Right lobe of liver (tissue), 6 donors: ENCODE measurements around the gene TTC39C. TPM values are rescaled to one million over a fixed set of nuclear protein-coding genes. Genes with fewer than 3 reads are reported as not detected.
A peak's percentile ranks its signal among the peaks of the same experiment; 100 is the strongest.

Source experiments
- ATAC-seq, 4 donors: fragments of 200-7000 bp; cut with Tn5 transposase; one replicate each; pipeline ENCODE4 v1.9.1; 2020; ENCODE audit warnings: mild to moderate bottlenecking in 4 of 4, moderate library complexity in 4 of 4
- DNase-seq, 3 donors: peaks; one replicate each; pipeline ENCODE4 v3.0.0-alpha.2; 2020
- H3K27ac ChIP-seq, 3 donors: fragments of 200-600 bp; one replicate each; pipeline ENCODE4 v1.8.0; 2022
- H3K27me3 ChIP-seq, 2 donors: fragments of 200-600 bp; one replicate each; pipeline ENCODE4 v1.8.0; 2022
- H3K36me3 ChIP-seq, 4 donors: fragments of 200-600 bp; sonication (generic) in 1 of 4; one replicate each; pipeline versions ENCODE4 v1.5.1 to v1.8.0; 2017 to 2022; ENCODE audit warnings: control low read depth in 1 of 4
- H3K4me1 ChIP-seq, 4 donors: fragments of 200-600 bp; sonication (generic) in 1 of 4; one replicate each; pipeline versions ENCODE4 v1.5.1 to v1.8.0; 2017 to 2022; ENCODE audit warnings: control low read depth in 1 of 4
- H3K4me3 ChIP-seq, 3 donors: fragments of 200-600 bp; one replicate each; pipeline ENCODE4 v1.8.0; 2022
- H3K9me3 ChIP-seq, 4 donors: fragments of 200-600 bp; sonication (generic) in 1 of 4; one replicate each; pipeline versions ENCODE4 v1.5.1 to v1.8.0; 2017 to 2022; ENCODE audit warnings: control low read depth in 1 of 4
- POLR2A ChIP-seq: fragments of 450-650 bp; IDR thresholded peaks from one replicate; pipeline ENCODE4 v1.6.1; 2017; ENCODE audit warnings: antibody characterized with exemption, mild to moderate bottlenecking
- WGBS: methylation state at CpG from one replicate; pipeline ENCODE4 v1.1.6; 2018; ENCODE audit warnings: low coverage, low lambda C conversion rate; ENCODE audit not compliant: insufficient coverage; ENCODE audit errors: missing lambda C conversion rate; 5-methylcytosine and 5-hydroxymethylcytosine counted together
- intact Hi-C, 2 donors: fragments of 100-400 bp; cut with DNase I; formaldehyde crosslinking; loops; one replicate each; pipeline versions ENCODE4 v1.11.2 to v1.14.1; 2022
- total RNA-seq, 6 experiments: library from RNA; depleted of rRNA in 2 of 6; stranded (reverse); fragments of >200 nt in 2 of 6; fragmentation: NEBNext Ultra II Directional in 3 of 6; extraction: Animal tissue kit (Norgen Biotek cat#: 25700) in 3 of 6; gene quantifications; one replicate each; pipeline versions ENCODE4 v1.1.0 to v1.2.4, GENCODE V29; 2016 to 2023
- TF ChIP-seq, protein P1 (sequence below), 4 donors: fragments of 200-600 bp in 3 of 4; fragments of 450-650 bp in 1 of 4; IDR thresholded peaks; one replicate each; pipeline versions ENCODE4 v1.5.1 to v1.8.0; 2016 to 2022; ENCODE audit warnings: antibody characterized with exemption in 4 of 4, mild to moderate bottlenecking in 2 of 4
- donor health status: DM: no; HTN: yes; CAD: no.
- donor health status: DM: no; HTN: no; CAD: no.
- donor health status: DM: no; HTN: no; CAD: no.
- donor health status: DM: no; HTN: yes; CAD: no.
- donor health status: DM: no; HTN: yes; CAD: no.

TTC39C gene
- total RNA-seq, 6 experiments from 2014 or later, result 61.9 to 167 (median 84.4) TPM

DNA sequence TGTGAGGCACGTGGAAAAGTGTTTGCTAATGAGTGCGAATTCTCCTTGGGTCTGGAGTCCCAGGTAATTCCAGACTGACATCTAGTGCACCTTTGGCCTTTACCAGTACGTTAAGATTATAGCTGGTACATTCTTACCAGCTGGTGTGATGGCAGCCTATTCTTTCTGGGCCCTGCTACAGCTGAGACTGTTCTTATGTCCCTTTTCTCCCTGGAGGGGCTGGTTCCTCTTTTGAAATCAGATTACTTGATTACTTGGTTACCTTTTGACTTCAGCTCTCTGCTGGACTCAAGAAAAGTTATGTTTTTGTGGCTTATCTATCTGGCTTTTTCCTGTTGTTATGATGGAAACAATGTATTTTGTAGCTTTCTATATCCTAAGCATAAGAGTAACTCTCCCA is 138.8 kb downstream of the TTC39C start:
- H3K27me3 ChIP-seq, result no peaks in the 10 kb centered on the region
- H3K4me1 ChIP-seq, result no peaks in the 10 kb centered on the region
- H3K4me3 ChIP-seq, result no peak overlapping the region
- no peak for TF ChIP-seq POLR2A
- TF ChIP-seq, protein P1, sequence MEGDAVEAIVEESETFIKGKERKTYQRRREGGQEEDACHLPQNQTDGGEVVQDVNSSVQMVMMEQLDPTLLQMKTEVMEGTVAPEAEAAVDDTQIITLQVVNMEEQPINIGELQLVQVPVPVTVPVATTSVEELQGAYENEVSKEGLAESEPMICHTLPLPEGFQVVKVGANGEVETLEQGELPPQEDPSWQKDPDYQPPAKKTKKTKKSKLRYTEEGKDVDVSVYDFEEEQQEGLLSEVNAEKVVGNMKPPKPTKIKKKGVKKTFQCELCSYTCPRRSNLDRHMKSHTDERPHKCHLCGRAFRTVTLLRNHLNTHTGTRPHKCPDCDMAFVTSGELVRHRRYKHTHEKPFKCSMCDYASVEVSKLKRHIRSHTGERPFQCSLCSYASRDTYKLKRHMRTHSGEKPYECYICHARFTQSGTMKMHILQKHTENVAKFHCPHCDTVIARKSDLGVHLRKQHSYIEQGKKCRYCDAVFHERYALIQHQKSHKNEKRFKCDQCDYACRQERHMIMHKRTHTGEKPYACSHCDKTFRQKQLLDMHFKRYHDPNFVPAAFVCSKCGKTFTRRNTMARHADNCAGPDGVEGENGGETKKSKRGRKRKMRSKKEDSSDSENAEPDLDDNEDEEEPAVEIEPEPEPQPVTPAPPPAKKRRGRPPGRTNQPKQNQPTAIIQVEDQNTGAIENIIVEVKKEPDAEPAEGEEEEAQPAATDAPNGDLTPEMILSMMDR (IDR thresholded peaks at IDR 0.05), result no peak
- no CpG with 5 or more reads among the region's 3 CpGs for WGBS
- intact Hi-C loops, result no loop called here
- H3K9me3 ChIP-seq, result no peaks in the 10 kb centered on the region
- ATAC-seq (no peak), DNase-seq (no peak)
- peaks cover 0 to 21% (median 0%) of the 10 kb centered on the region in 4 donors for H3K36me3 ChIP-seq
- H3K27ac ChIP-seq, result no peak overlapping the region

DNA sequence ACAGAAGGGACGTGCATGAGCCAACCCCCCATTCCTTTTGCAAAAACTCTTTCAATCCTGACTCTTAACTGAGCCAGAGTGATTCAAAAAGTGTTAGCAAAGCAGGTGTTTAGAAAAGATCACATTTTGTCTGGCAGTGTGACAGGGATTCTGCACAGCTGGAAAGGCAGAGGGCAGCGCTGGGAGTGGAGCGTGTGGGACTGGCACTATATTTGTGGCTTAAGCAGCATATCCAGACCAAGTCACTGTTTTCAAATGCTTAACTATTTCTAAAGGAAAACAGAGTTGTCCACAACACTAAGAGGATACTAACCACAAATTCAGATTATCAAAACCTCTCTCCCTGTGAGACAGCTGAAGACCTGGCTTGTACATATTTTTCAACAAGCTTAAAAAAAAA is 143.3 kb downstream of the TTC39C start:
- DNase-seq (no peak), ATAC-seq (no peak)
- no peak overlapping the region for H3K27ac ChIP-seq
- H3K27me3 ChIP-seq, result no peaks in the 10 kb centered on the region
- H3K9me3 ChIP-seq, result no peaks in the 10 kb centered on the region
- no peak overlapping the region for H3K4me3 ChIP-seq
- 88% methylated on average over 3 of the region's 3 CpGs for WGBS
- no peaks in the 10 kb centered on the region for H3K4me1 ChIP-seq
- peaks cover 0 to 37% (median 4%) of the 10 kb centered on the region in 4 donors for H3K36me3 ChIP-seq
- TF ChIP-seq POLR2A, result no peak
- TF ChIP-seq, protein P1 (IDR thresholded peaks at IDR 0.05), result no peak
- intact Hi-C loops, result no loop called here

DNA sequence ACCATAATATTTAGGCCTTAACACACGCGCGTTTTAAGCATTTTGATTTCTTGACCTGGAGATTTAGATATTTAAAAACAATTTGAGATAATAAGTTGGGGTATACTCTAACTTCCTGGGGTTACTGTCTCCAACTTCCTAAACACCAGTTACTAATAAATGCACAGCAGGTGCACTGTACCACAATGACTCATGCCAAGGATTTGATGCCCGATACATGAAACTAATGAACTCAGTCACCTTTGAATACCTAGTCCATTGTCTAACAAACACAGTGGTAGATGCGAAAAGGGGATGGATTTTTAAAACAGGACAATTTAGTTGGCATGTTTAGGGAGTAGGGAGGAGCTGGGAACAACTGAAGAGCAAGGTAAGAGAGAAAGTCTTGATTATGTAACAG is 145.5 kb downstream of the TTC39C start:
- no peak for TF ChIP-seq POLR2A
- TF ChIP-seq, protein P1 (IDR thresholded peaks at IDR 0.05), result no peak
- DNase-seq (no peak), ATAC-seq (no peak)
- Histone ChIP-seq H3K27me3 (no peaks in the 10 kb centered on the region), H3K4me3 (no peak overlapping the region), H3K36me3 (peaks cover 0 to 45% (median 6%) of the 10 kb centered on the region in 4 donors), H3K4me1 (no peaks in the 10 kb centered on the region), H3K27ac (no peak overlapping the region), H3K9me3 (no peaks in the 10 kb centered on the region)
- intact Hi-C loops, result no loop called here
- 89% methylated on average over 5 of the region's 5 CpGs for WGBS

DNA sequence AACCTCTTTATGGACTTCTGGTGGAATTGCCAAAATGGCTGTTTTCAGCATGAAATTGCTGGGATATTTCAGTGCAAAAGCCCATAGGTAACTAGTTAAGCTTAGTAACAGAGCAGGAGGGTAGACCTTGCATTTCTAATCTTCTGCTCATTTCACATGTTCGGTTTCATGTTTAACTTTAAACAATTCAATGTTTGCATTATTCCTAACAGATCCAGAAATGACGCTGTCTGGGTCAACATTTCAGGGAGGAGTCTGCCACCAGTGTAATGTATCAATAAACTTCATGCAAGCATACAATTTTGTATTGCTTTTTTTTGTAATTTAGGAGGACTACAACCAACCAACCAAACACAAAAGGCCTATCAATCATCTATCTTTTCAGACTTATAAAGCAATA is 146.8 kb downstream of the TTC39C start:
- ATAC-seq (peak in 2 of 4 donors; percentile 28 to 81), DNase-seq (no peak)
- intact Hi-C loops, result no loop called here
- Histone ChIP-seq H3K36me3 (peaks cover 0 to 36% (median 6%) of the 10 kb centered on the region in 4 donors), H3K4me1 (no peaks in the 10 kb centered on the region), H3K27me3 (no peaks in the 10 kb centered on the region), H3K27ac (no peak overlapping the region), H3K4me3 (no peak overlapping the region), H3K9me3 (no peaks in the 10 kb centered on the region)
- 9% methylated on average over 2 of the region's 2 CpGs for WGBS
- TF ChIP-seq POLR2A, result no peak
- TF ChIP-seq, protein P1 (IDR thresholded peaks at IDR 0.05), result no peak

DNA sequence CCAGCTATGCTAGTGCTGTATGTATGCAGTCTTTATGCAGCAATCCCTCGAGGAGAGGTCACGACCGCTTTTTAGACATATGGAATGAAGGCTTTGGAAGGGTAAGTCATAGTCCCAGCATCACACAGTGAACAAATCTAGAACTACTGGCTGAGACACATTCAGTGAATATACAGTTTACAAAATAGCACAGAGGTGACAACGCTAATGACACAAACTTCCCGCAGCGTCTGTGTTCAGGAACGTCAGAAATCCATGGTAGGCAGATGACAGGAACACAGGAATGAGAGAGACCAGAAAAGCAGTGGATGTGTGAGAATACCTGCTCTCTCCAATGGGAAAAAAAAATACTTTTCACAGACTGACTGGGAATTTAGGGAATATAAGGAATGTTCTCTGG is 153.9 kb downstream of the TTC39C start:
- DNase-seq (no peak), ATAC-seq (no peak)
- Histone ChIP-seq H3K9me3 (no peaks in the 10 kb centered on the region), H3K4me1 (no peaks in the 10 kb centered on the region), H3K36me3 (peaks cover 0 to 15% (median 2%) of the 10 kb centered on the region in 4 donors), H3K27me3 (no peaks in the 10 kb centered on the region), H3K27ac (no peak overlapping the region), H3K4me3 (no peak overlapping the region)
- TF ChIP-seq, protein P1 (IDR thresholded peaks at IDR 0.05), result no peak
- no peak for TF ChIP-seq POLR2A
- intact Hi-C loops, result no loop called here
- 86% methylated on average over 7 of the region's 7 CpGs for WGBS
